Head of caudate nucleus (tissue), 42 donors: ENCODE measurements around the gene GRIA1.

Experiments
- DNase-seq, 42 donors: peaks; one replicate each; pipeline versions ENCODE4 v3.0.0 to v3.0.0-alpha.2; 2020 to 2021; ENCODE audit warnings: mixed read lengths in 7 of 42
- intact Hi-C: fragments of 100-400 bp; cut with DNase I; formaldehyde crosslinking; loops from one replicate; pipeline ENCODE4 v1.15.0; 2022

The GRIA1 gene

GRCh38 chr5:153490118-153491037 lies at the start of gene GRIA1:
Gene GRIA1, plus strand, starts transcription at chr5:153490670.
- peak in 41 of 42 donors; percentile 26 to 89 (median 63) for DNase-seq

GRCh38 chr5:153445875-153446579 lies 44.4 kb upstream of the GRIA1 start:
- peak in 40 of 42 donors; percentile 8 to 83 (median 46) for DNase-seq
- intact Hi-C loops: no loop called here

More at GRCh38 chr5:153490118-153491037, at the start of gene GRIA1:
- intact Hi-C loops: no loop called here

GRCh38 chr5:153447534-153447933 lies 42.9 kb upstream of the GRIA1 start:
- intact Hi-C loops: no loop called here
- peak in 17 of 42 donors; percentile 4 to 46 (median 21) for DNase-seq

- no peak for DNase-seq
- intact Hi-C loops: no loop called here
Measured at GRCh38 chr5:153456354-153456753, 34.1 kb upstream of the GRIA1 start.

GRCh38 chr5:153456993-153457392 lies 33.5 kb upstream of the GRIA1 start:
- DNase-seq: peak in 8 of 42 donors; percentile 15 to 52 (median 24)
- intact Hi-C loops: no loop called here

- DNase-seq: no peak
- intact Hi-C loops: no loop called here
Measured at GRCh38 chr5:153458268-153458667, 32.2 kb upstream of the GRIA1 start.

- intact Hi-C loops: no loop called here
- no peak for DNase-seq
Measured at GRCh38 chr5:153459051-153459743, 31.3 kb upstream of the GRIA1 start.

- intact Hi-C loops: no loop called here
- no peak for DNase-seq
Measured at GRCh38 chr5:153460421-153460820, 30.0 kb upstream of the GRIA1 start.

- intact Hi-C loops: no loop called here
- no peak for DNase-seq
Measured at GRCh38 chr5:153461341-153461740, 29.1 kb upstream of the GRIA1 start.

GRCh38 chr5:153463806-153464205 lies 26.7 kb upstream of the GRIA1 start:
- DNase-seq: no peak
- intact Hi-C loops: no loop called here

- intact Hi-C loops: no loop called here
- peak in 12 of 42 donors; percentile 6 to 61 (median 24) for DNase-seq
Measured at GRCh38 chr5:153467546-153467945, 22.9 kb upstream of the GRIA1 start.

- intact Hi-C loops: no loop called here
- DNase-seq: no peak
Measured at GRCh38 chr5:153469423-153469822, 21.0 kb upstream of the GRIA1 start.

GRCh38 chr5:153470736-153471135 lies 19.7 kb upstream of the GRIA1 start:
- DNase-seq: no peak
- intact Hi-C loops: no loop called here

GRCh38 chr5:153476767-153477166 lies 13.7 kb upstream of the GRIA1 start:
- no peak for DNase-seq
- intact Hi-C loops: no loop called here

GRCh38 chr5:153480401-153480800 lies 10.1 kb upstream of the GRIA1 start:
- no peak for DNase-seq
- intact Hi-C loops: no loop called here

- no peak for DNase-seq
- intact Hi-C loops: no loop called here
Measured at GRCh38 chr5:153483482-153483881, 7.0 kb upstream of the GRIA1 start.

- intact Hi-C loops: no loop called here
- no peak for DNase-seq
Measured at GRCh38 chr5:153485641-153486040, 4.8 kb upstream of the GRIA1 start.

GRCh38 chr5:153486771-153487170 lies 3.7 kb upstream of the GRIA1 start:
- intact Hi-C loops: no loop called here
- DNase-seq: no peak

- intact Hi-C loops: no loop called here
Measured at GRCh38 chr5:153489611-153490010, 859 bp upstream of the GRIA1 start.

More at GRCh38 chr5:153489611-153490010, 859 bp upstream of the GRIA1 start:
- DNase-seq: no peak
